Measurements from ENCODE around the gene ZNF281.
"Not testable (repeated sequence)": the region's sequence is repeated elsewhere in the genome, so short reads cannot be mapped to it uniquely, and the experiment has no call there.

The ZNF281 gene

DNA sequence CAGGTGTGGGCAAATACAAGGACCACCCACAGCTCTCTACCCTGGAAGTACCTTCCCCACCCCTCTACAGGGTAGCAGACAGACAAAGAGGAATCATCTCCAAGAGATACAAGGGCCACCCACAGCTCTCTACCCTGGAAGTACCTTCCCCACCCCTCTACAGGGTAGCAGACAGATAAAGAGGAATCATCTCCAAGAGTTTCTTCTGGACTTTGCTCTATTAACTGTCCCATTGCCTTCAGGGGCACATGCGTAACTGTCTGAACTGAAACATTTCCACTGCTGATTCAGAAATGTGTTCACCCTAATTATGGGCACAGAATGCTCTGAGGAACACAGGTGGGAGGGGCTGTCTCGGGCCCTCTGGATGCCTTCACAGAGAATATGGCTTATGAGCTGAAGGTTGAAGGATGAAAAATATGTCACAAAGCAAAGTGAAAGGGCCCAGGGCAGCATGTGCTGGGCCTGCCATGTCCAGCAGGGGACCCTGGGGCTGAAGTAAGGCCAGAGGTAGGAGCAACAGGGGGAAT lies 43.9 kb downstream of the ZNF281 start:
- Histone ChIP-seq H3K4me1 (ENCODE audit: control insufficient read depth in 2 of 2, insufficient read depth in 2 of 2, low read length in 2 of 2) (no peaks in the 10 kb centered on the region), H3K27me3 (ENCODE audit: control insufficient read depth in 2 of 2, insufficient read depth in 2 of 2, low read length in 2 of 2) (no peaks in the 10 kb centered on the region), H3K4me3 (ENCODE audit: low read length in 2 of 2) (no peak overlapping the region), H3K27ac (ENCODE audit: low read depth in 2 of 2, low read length in 2 of 2) (no peak overlapping the region), H3K36me3 (ENCODE audit: control insufficient read depth in 2 of 2, insufficient read depth in 2 of 2, low read length in 2 of 2) (no peaks in the 10 kb centered on the region), H3K9ac (ENCODE audit: low read depth in 1 of 2, low read length in 2 of 2) (no peak overlapping the region), H3K9me3 (ENCODE audit: control insufficient read depth in 2 of 2, low read length in 2 of 2) (no peaks in the 10 kb centered on the region)

DNA sequence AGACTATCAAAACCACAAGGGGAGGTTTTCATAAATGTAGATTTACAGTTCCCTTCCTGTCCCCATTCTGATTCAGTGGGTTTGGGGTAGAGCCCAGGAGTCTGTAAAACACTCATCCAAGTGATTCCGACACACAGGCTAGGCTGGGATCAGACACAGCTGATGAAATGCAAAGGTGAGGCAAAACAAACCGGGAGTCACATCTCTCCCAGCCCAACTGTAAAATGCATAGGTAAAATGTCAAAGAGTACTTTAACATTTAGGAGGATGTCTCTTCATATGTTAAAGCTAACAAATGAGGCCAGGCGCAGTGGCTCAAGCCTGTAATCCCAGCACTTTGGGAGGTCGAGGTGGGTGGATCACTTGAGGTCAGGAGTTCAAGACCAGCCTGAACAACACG lies 45.0 kb downstream of the ZNF281 start:
- no peaks in the 10 kb centered on the region for H3K9me3 ChIP-seq (ENCODE audit: control insufficient read depth in 2 of 2, low read length in 2 of 2)
- H3K27ac ChIP-seq (ENCODE audit: low read depth in 2 of 2, low read length in 2 of 2) = no peak overlapping the region
- H3K9ac ChIP-seq (ENCODE audit: low read depth in 1 of 2, low read length in 2 of 2) = no peak overlapping the region
- H3K4me3 ChIP-seq (ENCODE audit: low read length in 2 of 2) = no peak overlapping the region
- no peaks in the 10 kb centered on the region for H3K36me3 ChIP-seq (ENCODE audit: control insufficient read depth in 2 of 2, insufficient read depth in 2 of 2, low read length in 2 of 2)
- no peaks in the 10 kb centered on the region for H3K4me1 ChIP-seq (ENCODE audit: control insufficient read depth in 2 of 2, insufficient read depth in 2 of 2, low read length in 2 of 2)
- H3K27me3 ChIP-seq (ENCODE audit: control insufficient read depth in 2 of 2, insufficient read depth in 2 of 2, low read length in 2 of 2) = no peaks in the 10 kb centered on the region

DNA sequence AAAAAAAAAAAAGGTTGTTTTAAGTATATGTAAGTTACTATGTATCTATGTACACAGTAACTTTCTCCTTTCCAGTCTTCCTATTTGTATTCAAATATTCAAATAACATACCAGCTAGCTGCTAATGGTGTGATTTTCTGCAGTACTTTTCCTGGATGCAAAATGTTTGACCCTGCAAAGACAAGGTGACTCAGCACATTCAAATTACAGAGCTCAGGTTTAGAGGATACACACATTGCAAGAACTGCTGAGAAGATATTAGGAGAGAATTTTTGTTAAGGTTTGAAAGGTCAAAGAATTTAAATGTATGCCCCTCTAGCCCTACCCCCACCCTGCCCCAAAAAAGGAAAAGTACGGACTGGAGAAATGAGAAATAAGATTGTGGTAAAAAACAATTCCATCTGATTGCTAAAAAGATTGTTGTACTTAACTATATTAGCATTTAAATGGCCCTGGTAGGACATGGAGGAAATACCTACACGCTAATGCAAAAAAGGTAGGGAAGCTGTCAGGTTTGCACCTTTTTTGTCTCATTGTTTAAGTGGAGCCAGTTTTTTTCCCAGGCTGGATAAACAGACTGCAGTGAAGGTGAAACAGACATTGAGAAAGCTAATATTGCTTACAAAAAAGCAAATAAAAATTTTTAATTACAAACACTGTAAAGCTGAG lies 45.6 kb downstream of the ZNF281 start:
- Histone ChIP-seq H3K36me3 (ENCODE audit: control insufficient read depth in 2 of 2, insufficient read depth in 2 of 2, low read length in 2 of 2) (no peaks in the 10 kb centered on the region), H3K27me3 (ENCODE audit: control insufficient read depth in 2 of 2, insufficient read depth in 2 of 2, low read length in 2 of 2) (no peaks in the 10 kb centered on the region), H3K4me3 (ENCODE audit: low read length in 2 of 2) (no peak overlapping the region), H3K9me3 (ENCODE audit: control insufficient read depth in 2 of 2, low read length in 2 of 2) (no peaks in the 10 kb centered on the region), H3K4me1 (ENCODE audit: control insufficient read depth in 2 of 2, insufficient read depth in 2 of 2, low read length in 2 of 2) (no peaks in the 10 kb centered on the region), H3K9ac (ENCODE audit: low read depth in 1 of 2, low read length in 2 of 2) (no peak overlapping the region), H3K27ac (ENCODE audit: low read depth in 2 of 2, low read length in 2 of 2) (no peak overlapping the region)

DNA sequence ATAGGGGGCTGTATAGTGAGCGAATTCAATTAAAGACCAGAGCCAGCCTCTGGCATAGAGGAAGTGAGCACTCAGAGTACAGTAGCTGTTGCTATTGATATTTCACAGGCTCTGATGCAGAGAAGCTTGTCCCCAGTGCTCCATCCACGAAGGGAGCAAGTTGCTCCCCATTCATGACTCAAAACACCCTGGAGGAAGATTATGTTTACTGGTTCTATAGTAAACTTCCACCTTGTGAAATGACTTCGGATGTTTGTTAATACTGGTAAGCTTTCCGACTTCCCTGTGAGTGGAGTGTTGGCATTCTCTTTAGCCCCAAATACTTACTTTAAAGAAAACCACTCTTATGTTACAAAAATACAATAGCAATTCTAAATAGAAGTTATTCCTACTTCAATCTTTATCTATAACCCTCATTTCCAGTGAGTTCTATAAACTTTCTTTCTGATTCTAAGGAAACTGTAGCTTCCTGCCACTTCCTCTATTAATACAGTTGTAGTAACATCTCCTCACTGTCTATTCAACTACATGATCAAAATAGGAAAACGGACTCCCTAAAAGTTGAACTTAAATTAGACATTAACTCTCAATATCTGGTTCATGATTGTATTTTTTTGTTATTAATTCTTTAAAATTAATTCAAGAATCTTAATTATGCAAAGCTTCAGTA lies 46.4 kb downstream of the ZNF281 start:
- Histone ChIP-seq H3K27me3 (ENCODE audit: control insufficient read depth in 2 of 2, insufficient read depth in 2 of 2, low read length in 2 of 2) (no peaks in the 10 kb centered on the region), H3K4me1 (ENCODE audit: control insufficient read depth in 2 of 2, insufficient read depth in 2 of 2, low read length in 2 of 2) (no peaks in the 10 kb centered on the region), H3K9me3 (ENCODE audit: control insufficient read depth in 2 of 2, low read length in 2 of 2) (no peaks in the 10 kb centered on the region), H3K4me3 (ENCODE audit: low read length in 2 of 2) (no peak overlapping the region), H3K36me3 (ENCODE audit: control insufficient read depth in 2 of 2, insufficient read depth in 2 of 2, low read length in 2 of 2) (no peaks in the 10 kb centered on the region), H3K27ac (ENCODE audit: low read depth in 2 of 2, low read length in 2 of 2) (no peak overlapping the region), H3K9ac (ENCODE audit: low read depth in 1 of 2, low read length in 2 of 2) (no peak overlapping the region)

DNA sequence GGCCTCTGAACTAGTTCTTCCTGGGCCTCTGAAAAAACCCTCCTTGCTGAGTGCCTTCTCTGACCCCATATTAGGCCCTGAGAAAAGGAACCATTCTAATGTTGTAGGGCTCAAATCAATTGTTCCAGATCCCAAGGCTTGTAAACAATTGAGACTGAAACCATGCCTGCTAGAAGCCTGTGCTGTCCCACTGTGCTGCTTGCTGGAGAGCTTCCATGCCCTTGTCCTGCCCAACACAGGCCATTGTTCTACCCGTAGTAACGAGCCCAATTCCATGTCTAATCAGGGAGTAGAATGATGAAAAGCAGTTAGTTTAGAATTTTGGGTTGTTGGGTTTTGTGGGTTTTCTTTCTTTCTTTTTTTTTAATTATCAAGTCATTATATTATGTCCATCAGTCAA lies 47.4 kb downstream of the ZNF281 start:
- H3K27ac ChIP-seq (ENCODE audit: low read depth in 2 of 2, low read length in 2 of 2) = no peak overlapping the region
- no peaks in the 10 kb centered on the region for H3K27me3 ChIP-seq (ENCODE audit: control insufficient read depth in 2 of 2, insufficient read depth in 2 of 2, low read length in 2 of 2)
- no peaks in the 10 kb centered on the region for H3K9me3 ChIP-seq (ENCODE audit: control insufficient read depth in 2 of 2, low read length in 2 of 2)
- no peak overlapping the region for H3K9ac ChIP-seq (ENCODE audit: low read depth in 1 of 2, low read length in 2 of 2)
- H3K4me3 ChIP-seq (ENCODE audit: low read length in 2 of 2) = no peak overlapping the region
- no peaks in the 10 kb centered on the region for H3K4me1 ChIP-seq (ENCODE audit: control insufficient read depth in 2 of 2, insufficient read depth in 2 of 2, low read length in 2 of 2)
- H3K36me3 ChIP-seq (ENCODE audit: control insufficient read depth in 2 of 2, insufficient read depth in 2 of 2, low read length in 2 of 2) = no peaks in the 10 kb centered on the region

DNA sequence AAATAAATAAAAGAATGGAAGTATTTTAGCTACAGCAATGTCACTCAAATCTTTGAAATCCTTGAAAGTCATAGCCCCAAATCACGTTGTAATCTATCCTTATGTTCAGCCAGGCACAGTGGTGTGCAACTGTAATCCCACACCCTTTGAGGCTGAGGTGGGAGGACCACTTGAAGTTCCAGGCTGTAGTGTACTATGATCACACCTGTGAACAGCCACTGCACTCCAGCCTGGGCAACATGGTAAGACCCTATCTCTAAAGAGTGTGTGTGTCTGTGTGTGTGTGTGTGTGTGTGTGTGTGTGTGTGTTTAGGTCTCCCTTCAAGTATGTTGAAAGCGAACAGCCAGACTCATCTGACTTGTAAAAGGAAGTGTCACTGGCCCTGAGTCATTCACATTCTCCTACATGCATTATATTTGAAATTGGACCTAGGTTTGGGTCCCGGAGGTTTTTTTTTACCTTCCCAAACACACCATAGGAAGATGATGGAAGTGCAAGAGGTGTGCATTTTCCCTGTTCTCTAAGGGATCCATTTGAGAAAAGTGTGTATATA lies 50.1 kb downstream of the ZNF281 start:
- no peak overlapping the region for H3K27ac ChIP-seq (ENCODE audit: low read depth in 2 of 2, low read length in 2 of 2)
- no peaks in the 10 kb centered on the region for H3K4me1 ChIP-seq (ENCODE audit: control insufficient read depth in 2 of 2, insufficient read depth in 2 of 2, low read length in 2 of 2)
- H3K9ac ChIP-seq (ENCODE audit: low read depth in 1 of 2, low read length in 2 of 2) = no peak overlapping the region
- no peaks in the 10 kb centered on the region for H3K27me3 ChIP-seq (ENCODE audit: control insufficient read depth in 2 of 2, insufficient read depth in 2 of 2, low read length in 2 of 2)
- H3K9me3 ChIP-seq (ENCODE audit: control insufficient read depth in 2 of 2, low read length in 2 of 2) = no peaks in the 10 kb centered on the region
- H3K36me3 ChIP-seq (ENCODE audit: control insufficient read depth in 2 of 2, insufficient read depth in 2 of 2, low read length in 2 of 2) = no peaks in the 10 kb centered on the region
- H3K4me3 ChIP-seq (ENCODE audit: low read length in 2 of 2) = no peak overlapping the region

DNA sequence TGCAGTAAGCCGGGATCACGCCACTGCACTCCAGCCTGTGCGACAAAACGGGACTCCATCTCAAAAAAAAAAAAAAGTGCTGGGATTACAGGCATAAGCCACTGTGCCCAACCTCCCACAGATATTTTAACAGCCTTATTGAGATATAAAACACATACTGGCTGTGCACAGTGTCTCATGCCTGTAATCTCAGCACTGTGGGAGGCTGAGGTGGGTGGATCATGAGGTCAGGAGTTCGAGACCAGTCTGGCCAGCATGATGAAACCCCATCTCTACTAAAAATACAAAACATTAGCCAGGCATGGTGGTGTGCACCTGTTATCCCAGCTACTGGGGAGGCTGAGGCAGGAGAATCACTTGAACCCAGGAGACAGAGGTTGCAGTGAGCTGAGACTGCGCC lies 51.9 kb downstream of the ZNF281 start:
- not testable (repeated sequence) for H3K4me3 ChIP-seq (ENCODE audit: low read length in 2 of 2); H3K4me1 ChIP-seq (ENCODE audit: control insufficient read depth in 2 of 2, insufficient read depth in 2 of 2, low read length in 2 of 2); H3K27me3 ChIP-seq (ENCODE audit: control insufficient read depth in 2 of 2, insufficient read depth in 2 of 2, low read length in 2 of 2); H3K9me3 ChIP-seq (ENCODE audit: control insufficient read depth in 2 of 2, low read length in 2 of 2); H3K27ac ChIP-seq (ENCODE audit: low read depth in 2 of 2, low read length in 2 of 2); H3K9ac ChIP-seq (ENCODE audit: low read depth in 1 of 2, low read length in 2 of 2); H3K36me3 ChIP-seq (ENCODE audit: control insufficient read depth in 2 of 2, insufficient read depth in 2 of 2, low read length in 2 of 2)

DNA sequence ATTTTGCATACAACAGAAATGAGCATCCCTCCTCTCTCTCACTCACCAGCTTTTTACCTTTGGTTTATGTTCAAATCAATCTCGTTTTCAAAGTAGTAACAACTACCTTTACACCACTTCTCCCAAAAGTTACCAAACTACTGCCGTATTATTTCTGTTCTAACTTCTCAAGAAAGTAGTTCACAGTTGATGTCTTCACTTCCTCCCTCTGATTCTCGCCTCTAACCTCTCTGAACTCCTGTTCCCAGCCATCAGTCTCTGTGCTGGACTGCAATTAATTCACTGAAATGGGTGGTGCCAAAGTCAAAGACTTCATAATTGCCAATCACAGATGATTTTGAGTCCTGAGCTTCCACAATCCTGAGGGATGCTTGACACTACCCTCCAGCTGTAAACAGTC lies 54.0 kb downstream of the ZNF281 start:
- no peaks in the 10 kb centered on the region for H3K9me3 ChIP-seq (ENCODE audit: control insufficient read depth in 2 of 2, low read length in 2 of 2)
- no peak overlapping the region for H3K4me3 ChIP-seq (ENCODE audit: low read length in 2 of 2)
- no peaks in the 10 kb centered on the region for H3K4me1 ChIP-seq (ENCODE audit: control insufficient read depth in 2 of 2, insufficient read depth in 2 of 2, low read length in 2 of 2)
- no peak overlapping the region for H3K9ac ChIP-seq (ENCODE audit: low read depth in 1 of 2, low read length in 2 of 2)
- no peaks in the 10 kb centered on the region for H3K36me3 ChIP-seq (ENCODE audit: control insufficient read depth in 2 of 2, insufficient read depth in 2 of 2, low read length in 2 of 2)
- H3K27ac ChIP-seq (ENCODE audit: low read depth in 2 of 2, low read length in 2 of 2) = no peak overlapping the region
- no peaks in the 10 kb centered on the region for H3K27me3 ChIP-seq (ENCODE audit: control insufficient read depth in 2 of 2, insufficient read depth in 2 of 2, low read length in 2 of 2)

Measured in mucosa of rectum (tissue), 2 donors.